Pancreas (tissue), 10 donors: ENCODE measurements around the gene PAIP2. TPM values are rescaled to one million over a fixed set of nuclear protein-coding genes. Genes with fewer than 3 reads are reported as not detected.
"Not testable (repeated sequence)": the region's sequence is repeated elsewhere in the genome, so short reads cannot be mapped to it uniquely, and the experiment has no call there.

Source experiments
- ATAC-seq, 4 donors: fragments of 200-7000 bp; cut with Tn5 transposase; one replicate each; pipeline versions ENCODE4 v1.8.0 to v1.9.1; 2020; ENCODE audit warnings: mild to moderate bottlenecking in 4 of 4, moderate library complexity in 4 of 4
- DNase-seq, 6 donors: peaks; one replicate each; pipeline ENCODE4 v3.0.0-alpha.2; 2020
- FAIRE-seq: peaks from 2 replicates; lab custom pipeline; 2012; peaks lifted over from hg19 to GRCh38; lab: Jason Lieb, UNC
- H3K27ac ChIP-seq, 4 donors: fragments of 200-600 bp; sonication (generic); 1 replicate in 3 of 4; 2 replicates in 1 of 4; pipeline versions ENCODE4 v1.5.0 to v1.8.0; 2020
- H3K27me3 ChIP-seq, 4 donors: fragments of 200-600 bp; one replicate each; pipeline ENCODE4 v1.8.0; 2021
- H3K36me3 ChIP-seq, 3 donors: fragments of 200-600 bp; sonication (generic) in 1 of 3; one replicate each; pipeline versions ENCODE4 v1.5.0 to v1.8.0; 2020 to 2021
- H3K4me1 ChIP-seq, 3 donors: fragments of 200-600 bp; one replicate each; pipeline ENCODE4 v1.8.0; 2021
- H3K4me3 ChIP-seq, 4 donors: fragments of 200-600 bp; sonication (generic) in 2 of 4; one replicate each; pipeline versions ENCODE4 v1.5.0 to v1.8.0; 2020 to 2021
- H3K9me3 ChIP-seq, 4 donors: fragments of 200-600 bp; one replicate each; pipeline ENCODE4 v1.8.0; 2021
- CTCF ChIP-seq, 4 donors: fragments of 200-600 bp; sonication (generic) in 3 of 4; IDR thresholded peaks; one replicate each; pipeline versions ENCODE4 v1.5.0 to v1.8.0; 2021; ENCODE audit warnings: antibody characterized with exemption in 4 of 4
- WGBS, 2 donors: extraction: QIAGEN DNeasy Blood & Tissue Kit; methylation state at CpG; one replicate each; pipeline ENCODE4 v1.1.7; 2013; 5-methylcytosine and 5-hydroxymethylcytosine counted together
- intact Hi-C, 3 donors: fragments of 100-400 bp; cut with DNase I; formaldehyde crosslinking; loops; one replicate each; pipeline versions ENCODE4 v1.11.1 to v1.14.2; 2022
- polyA plus RNA-seq, 2 donors: library from polyadenylated mRNA; stranded (reverse); fragments of 200-250 nt; gene quantifications; one replicate each; pipeline ENCODE4 v1.2.3, GENCODE V29; 2013
- total RNA-seq, 6 donors: library from RNA; stranded (reverse); fragmentation: NEBNext Ultra II Directional in 4 of 6; extraction: Animal tissue kit (Norgen Biotek cat#: 25700) in 4 of 6; gene quantifications; one replicate each; pipeline versions ENCODE4 v1.2.1 to v1.2.4, GENCODE V29; 2021 to 2023
- donor health status: healthy with polysubstance abuse.
- donor health status: DM: no; HTN: no; CAD: no; lungs with moderate emphysema.
- donor health status: DM: no; HTN: no; CAD: no.
- donor health status: control.
- donor health status: control.
- donor health status: Bipolar disorder and iron deficiency.
- donor health status: DM: yes; HTN: yes; CAD: no.
- donor health status: DM: no; HTN: no; CAD: no.
- donor health status: DM: no; HTN: no; CAD: no.
- donor health status: DM: yes; HTN: yes; CAD: no.

PAIP2 gene
- total and polyA plus RNA-seq, 8 donors = 18.2 to 57.4 (median 27.3) TPM

- Histone ChIP-seq H3K4me3 (no peak overlapping the region), H3K27ac (no peak overlapping the region), H3K9me3 (no peaks in the 10 kb centered on the region), H3K4me1 (peaks cover 34 to 74% (median 55%) of the 10 kb centered on the region in 3 donors), H3K27me3 (no peaks in the 10 kb centered on the region), H3K36me3 (no peaks in the 10 kb centered on the region)
- DNase-seq (no peak), FAIRE-seq (no peak), ATAC-seq (no peak)
- TF ChIP-seq CTCF (IDR thresholded peaks at IDR 0.05) = no peak
- WGBS, 2 donors = 19 to 28% methylated on average over 1 of the region's 1 CpG
- intact Hi-C loops = no loop called here
Observed at GRCh38 chr5:139306197-139306596, 35.5 kb upstream of the PAIP2 start.

GRCh38 chr5:139306628-139307379 is 34.9 kb upstream of the PAIP2 start:
- no peak for ATAC-seq
- intact Hi-C loops = no loop called here

GRCh38 chr5:139308797-139309196 is 32.9 kb upstream of the PAIP2 start:
- Histone ChIP-seq H3K27ac (no peak overlapping the region), H3K9me3 (no peaks in the 10 kb centered on the region), H3K4me3 (no peak overlapping the region), H3K27me3 (no peaks in the 10 kb centered on the region), H3K36me3 (no peaks in the 10 kb centered on the region), H3K4me1 (peaks cover 22 to 76% (median 56%) of the 10 kb centered on the region in 3 donors)
- no peak for TF ChIP-seq CTCF (IDR thresholded peaks at IDR 0.05)
- DNase-seq = no peak
- intact Hi-C loops = no loop called here
- FAIRE-seq = no peak
- ATAC-seq = no peak

More at GRCh38 chr5:139306628-139307379, 34.9 kb upstream of the PAIP2 start:
- Histone ChIP-seq H3K27me3 (no peaks in the 10 kb centered on the region), H3K27ac (no peak overlapping the region), H3K9me3 (no peaks in the 10 kb centered on the region), H3K4me3 (no peak overlapping the region), H3K4me1 (peaks cover 30 to 72% (median 53%) of the 10 kb centered on the region in 3 donors), H3K36me3 (no peaks in the 10 kb centered on the region)
- WGBS, 2 donors = 52 to 62% methylated on average over 3 of the region's 3 CpGs
- FAIRE-seq (peak; percentile 51), DNase-seq (no peak)
- TF ChIP-seq CTCF (IDR thresholded peaks at IDR 0.05) = no peak

- 93 to 95% methylated on average over 9 of the region's 9 CpGs for WGBS, 2 donors
- not testable (repeated sequence) for FAIRE-seq
Observed at GRCh38 chr5:139310715-139311186, 30.9 kb upstream of the PAIP2 start.

GRCh38 chr5:139312075-139312474 is 29.6 kb upstream of the PAIP2 start:
- H3K4me1 ChIP-seq = peaks cover 9 to 58% (median 30%) of the 10 kb centered on the region in 3 donors
- H3K4me3 ChIP-seq = no peak overlapping the region
- TF ChIP-seq CTCF (IDR thresholded peaks at IDR 0.05) = no peak
- H3K36me3 ChIP-seq = peaks cover 0 to 11% (median 7%) of the 10 kb centered on the region in 3 donors
- 91 to 94% methylated on average over 9 of the region's 9 CpGs for WGBS, 2 donors
- intact Hi-C loops = no loop called here
- DNase-seq = no peak
- ATAC-seq = peak in 1 of 4 donors; percentile 21
- H3K27ac ChIP-seq = no peak overlapping the region
- H3K9me3 ChIP-seq = no peaks in the 10 kb centered on the region
- no peak for FAIRE-seq
- no peaks in the 10 kb centered on the region for H3K27me3 ChIP-seq

More at GRCh38 chr5:139310715-139311186, 30.9 kb upstream of the PAIP2 start:
- H3K9me3 ChIP-seq, H3K27me3 ChIP-seq, H3K4me3 ChIP-seq, ATAC-seq, DNase-seq, H3K36me3 ChIP-seq, intact Hi-C loops, H3K27ac ChIP-seq: not testable (repeated sequence)
- peaks cover 17 to 68% (median 43%) of the 10 kb centered on the region in 3 donors for H3K4me1 ChIP-seq
